GM12801 (cell line): ENCODE results near the gene ZC3H6.

ENCODE experiments used
- TF ChIP-seq, protein P1 (sequence below): IDR thresholded peaks from one replicate; pipeline ENCODE4 v1.5.1; 2011; ENCODE audit warnings: control low read depth; ENCODE audit not compliant: insufficient read length; ENCODE audit errors: extremely low read depth

The ZC3H6 gene

DNA sequence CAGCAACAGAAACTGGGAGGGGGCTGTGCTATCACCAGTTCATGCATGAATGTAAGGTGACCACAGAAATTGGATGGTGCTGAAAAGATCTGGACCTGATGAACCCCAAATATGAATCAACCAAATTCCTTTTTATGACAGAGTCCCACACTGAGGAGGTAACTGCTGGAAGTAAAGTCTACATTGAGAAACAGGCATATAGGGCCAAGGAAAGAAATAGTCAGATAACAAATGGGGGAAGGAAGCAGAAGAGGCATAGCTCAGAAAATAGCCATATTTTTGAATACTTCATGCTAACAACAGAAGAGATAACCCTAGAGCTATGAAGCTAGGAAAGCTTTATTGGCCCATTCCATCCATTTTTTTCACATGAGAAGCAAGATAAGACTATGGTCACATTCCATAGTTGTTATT, 25.8 kb downstream of the ZC3H6 start:
- TF ChIP-seq, protein P1, sequence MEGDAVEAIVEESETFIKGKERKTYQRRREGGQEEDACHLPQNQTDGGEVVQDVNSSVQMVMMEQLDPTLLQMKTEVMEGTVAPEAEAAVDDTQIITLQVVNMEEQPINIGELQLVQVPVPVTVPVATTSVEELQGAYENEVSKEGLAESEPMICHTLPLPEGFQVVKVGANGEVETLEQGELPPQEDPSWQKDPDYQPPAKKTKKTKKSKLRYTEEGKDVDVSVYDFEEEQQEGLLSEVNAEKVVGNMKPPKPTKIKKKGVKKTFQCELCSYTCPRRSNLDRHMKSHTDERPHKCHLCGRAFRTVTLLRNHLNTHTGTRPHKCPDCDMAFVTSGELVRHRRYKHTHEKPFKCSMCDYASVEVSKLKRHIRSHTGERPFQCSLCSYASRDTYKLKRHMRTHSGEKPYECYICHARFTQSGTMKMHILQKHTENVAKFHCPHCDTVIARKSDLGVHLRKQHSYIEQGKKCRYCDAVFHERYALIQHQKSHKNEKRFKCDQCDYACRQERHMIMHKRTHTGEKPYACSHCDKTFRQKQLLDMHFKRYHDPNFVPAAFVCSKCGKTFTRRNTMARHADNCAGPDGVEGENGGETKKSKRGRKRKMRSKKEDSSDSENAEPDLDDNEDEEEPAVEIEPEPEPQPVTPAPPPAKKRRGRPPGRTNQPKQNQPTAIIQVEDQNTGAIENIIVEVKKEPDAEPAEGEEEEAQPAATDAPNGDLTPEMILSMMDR, result no peak

DNA sequence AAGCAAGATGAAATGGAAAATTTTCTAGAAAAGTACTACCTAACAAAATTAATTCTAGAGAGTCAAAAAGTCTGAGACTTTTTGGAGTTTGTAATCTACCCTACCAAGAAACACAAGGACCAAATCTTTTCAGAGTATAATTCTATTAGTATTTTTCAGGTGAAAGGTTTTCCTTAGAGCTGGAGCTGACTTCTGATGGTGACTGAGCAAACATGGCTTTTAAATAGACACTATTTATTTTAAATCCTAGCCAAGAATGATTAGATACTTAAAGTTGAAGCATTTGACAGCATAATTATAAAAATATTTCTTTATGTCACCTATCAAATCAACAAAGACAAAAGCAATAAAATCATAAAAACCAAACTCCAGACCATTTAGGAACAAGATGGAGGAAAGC, 26.6 kb downstream of the ZC3H6 start:
- TF ChIP-seq, protein P1, result no peak

DNA sequence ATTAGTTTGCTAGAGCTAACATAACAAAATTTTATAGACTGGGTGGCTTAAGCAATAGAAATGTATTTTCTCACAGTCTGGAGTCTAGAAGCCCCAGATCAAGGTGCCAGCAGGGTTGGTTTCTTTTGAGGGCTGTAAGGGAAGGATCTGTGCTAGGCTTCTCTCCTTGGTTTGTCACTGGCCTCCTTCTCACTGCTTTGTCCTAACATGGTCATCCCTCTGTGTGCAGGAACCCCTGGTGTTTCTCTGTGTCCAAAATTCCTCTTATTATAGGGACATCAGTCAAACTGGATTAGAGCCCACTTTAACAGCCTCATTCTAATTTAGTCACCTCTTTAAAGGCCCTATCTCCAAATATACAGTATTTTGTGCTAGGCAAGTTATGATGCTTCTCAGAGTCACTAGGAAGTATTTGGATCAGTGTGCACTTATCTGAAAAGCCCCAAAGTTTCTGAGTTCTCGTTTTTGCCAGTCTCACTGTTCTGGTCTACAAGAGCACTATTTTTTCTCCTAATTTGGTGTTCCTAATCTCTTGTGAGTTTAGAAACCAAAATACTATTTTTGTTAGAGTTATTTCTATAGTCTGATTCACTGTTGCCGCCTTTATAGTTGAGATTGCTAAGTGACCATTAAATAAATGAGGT, 29.0 kb downstream of the ZC3H6 start:
- TF ChIP-seq, protein P1, result no peak

DNA sequence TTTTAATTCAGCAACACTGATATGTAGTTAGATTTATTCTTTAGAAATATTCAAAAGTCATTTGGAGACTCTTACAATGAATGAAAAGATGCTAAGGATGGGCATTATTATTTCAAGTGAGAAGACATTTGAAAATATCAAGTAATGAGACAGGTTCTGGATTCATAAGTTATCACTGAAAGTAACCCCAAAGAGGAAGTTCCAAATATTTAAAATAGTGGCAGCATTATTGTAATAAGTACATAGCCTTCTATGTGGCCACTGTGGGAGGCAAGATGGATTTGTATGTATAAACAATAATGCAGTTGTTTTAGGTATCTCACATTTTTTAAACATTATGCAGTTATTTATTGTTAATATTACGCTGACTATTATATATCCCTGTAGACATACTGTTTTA, 29.7 kb downstream of the ZC3H6 start:
- TF ChIP-seq, protein P1, result no peak

DNA sequence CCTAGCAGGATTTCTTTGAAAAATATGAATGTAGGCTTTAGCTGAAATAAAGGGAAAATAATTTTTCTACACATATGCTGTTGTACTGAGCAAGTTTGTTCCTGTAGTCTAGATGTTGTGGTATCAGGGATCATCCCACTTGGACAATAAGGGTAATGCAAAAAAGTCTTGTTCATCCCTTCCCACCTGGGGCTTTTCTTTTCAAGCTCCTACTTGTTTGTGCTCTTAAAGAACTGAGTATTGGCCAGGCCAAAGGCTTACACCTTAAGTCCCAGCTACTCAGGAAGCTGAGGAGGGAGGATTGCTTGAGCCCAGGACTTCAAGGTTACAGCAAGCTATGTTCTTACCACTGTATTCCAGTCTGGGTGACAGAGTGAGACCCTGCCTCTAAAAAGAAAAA, 35.5 kb downstream of the ZC3H6 start:
- TF ChIP-seq, protein P1, result no peak

DNA sequence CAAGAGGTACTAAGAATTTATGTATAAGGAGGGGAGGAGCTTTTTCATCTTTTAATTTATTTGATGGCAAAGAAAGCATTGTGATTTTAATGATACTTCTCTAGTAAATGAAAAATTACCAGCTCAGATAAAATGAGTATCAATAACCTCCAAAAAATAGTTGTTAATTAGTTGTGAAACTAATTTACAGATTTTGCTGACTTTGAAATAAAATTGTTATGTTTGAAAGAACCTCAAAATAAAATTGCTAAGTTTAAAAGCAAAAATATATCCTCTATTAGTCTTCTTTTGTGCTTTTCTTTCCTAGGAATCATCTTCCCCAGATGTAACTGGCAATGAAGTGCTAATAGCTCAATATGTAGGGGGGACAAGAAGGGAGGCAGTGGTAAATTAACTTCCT, 36.5 kb downstream of the ZC3H6 start:
- TF ChIP-seq, protein P1, result no peak

DNA sequence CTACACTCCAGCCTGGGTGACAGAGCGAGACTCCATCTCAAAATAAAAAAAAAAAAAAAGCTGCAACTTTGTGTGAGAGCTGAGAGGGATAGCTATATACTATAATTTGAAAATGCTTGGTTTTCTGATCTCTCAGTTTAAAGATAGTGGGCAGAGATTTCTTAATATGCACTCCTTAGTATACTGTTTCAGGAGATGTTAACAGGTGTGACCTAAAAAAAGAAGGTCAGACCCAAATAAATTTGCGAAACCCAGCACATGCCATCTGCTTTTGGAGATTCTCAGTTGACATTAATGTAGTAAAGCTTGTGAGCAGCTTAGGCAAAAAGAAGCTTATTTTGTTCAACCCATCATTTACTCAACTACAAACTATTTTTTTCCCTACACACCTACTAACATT, 37.4 kb downstream of the ZC3H6 start:
- TF ChIP-seq, protein P1, result no peak
